ENCODE measurements around the gene SWAP70. TPM values are rescaled to one million over a fixed set of nuclear protein-coding genes. Genes with fewer than 3 reads are reported as not detected.

Gene SWAP70
- total and polyA plus RNA-seq, 9 of the 15 experiments (the other 6 are each of a cell fraction or from before 2014, with no cell fraction given) = 1.7 to 4.9 (median 3.9) TPM

- peak in 1 of 2 experiments; percentile 39 for TF ChIP-seq E2F6 (IDR thresholded peaks at IDR 0.05; ENCODE audit: borderline replicate concordance in 1 of 2, extremely low read depth in 1 of 2, insufficient read depth in 1 of 2, insufficient read length in 1 of 2, low read depth in 1 of 2, low read length in 1 of 2, poor library complexity in 1 of 2, severe bottlenecking in 1 of 2)
- peak; percentile 38 for TF ChIP-seq FOS (IDR thresholded peaks at IDR 0.05; ENCODE audit: extremely low read depth, insufficient read length)
- TF ChIP-seq TOE1 (IDR thresholded peaks at IDR 0.05; ENCODE audit: borderline replicate concordance) = 0 out of 2 replicates have a peak, but pooled peaks have one; percentile 43
- TF ChIP-seq TOE1 (CRISPR knock-in tag; IDR thresholded peaks at IDR 0.05; ENCODE audit: borderline replicate concordance, low read depth) = no peak
- TF ChIP-seq KDM1A (IDR thresholded peaks at IDR 0.05) = peak in 1 of 2 experiments; percentile 54; a peak in 1 of 4 replicates
These were observed 95.8 kb downstream of the SWAP70 start (continued) for GRCh38 chr11:9759519-9760192.

GRCh38 chr11:9760193-9760575 is 96.3 kb downstream of the SWAP70 start:
- Histone ChIP-seq H3K79me2 (ENCODE audit: control insufficient read depth, insufficient read depth, low read length) (no peaks in the 10 kb centered on the region), H3K36me3 (ENCODE audit: control insufficient read depth, insufficient read depth, low read length) (no peaks in the 10 kb centered on the region), H3K4me2 (ENCODE audit: insufficient read depth, low read length) (no peak overlapping the region), H4K20me1 (replicated peaks; ENCODE audit: control insufficient read depth, insufficient read depth, low read length) (no peaks in the 10 kb centered on the region; the same call in 1 of the 2 replicates), H3K9ac (ENCODE audit: insufficient read depth in 1 of 2, low read depth in 2 of 2, low read length in 2 of 2) (no peak overlapping the region), H3K4me3 (no peak overlapping the region), H3K27me3 (ENCODE audit: control insufficient read depth in 2 of 2, insufficient read depth in 2 of 2, low read length in 2 of 2) (no peaks in the 10 kb centered on the region), H3K4me1 (replicated peaks in 1 of 2; ENCODE audit: control insufficient read depth in 2 of 2, insufficient read depth in 2 of 2, low read length in 2 of 2) (peaks cover 22 to 23% of the 10 kb centered on the region in 2 experiments), H3K9me1 (ENCODE audit: control insufficient read depth, insufficient read depth, low read length) (peaks cover 7% of the 10 kb centered on the region), H2AFZ (ENCODE audit: low read depth, low read length) (no peak overlapping the region), H3K27ac (ENCODE audit: extremely low read depth, low read depth, low read length) (no peak overlapping the region), H3K9me3 (replicated peaks; ENCODE audit: control insufficient read depth, insufficient read depth, low read depth, low read length) (no peaks in the 10 kb centered on the region)
- ATAC-seq (no peak), FAIRE-seq (no peak), DNase-seq (ENCODE audit: extremely low read depth in 1 of 4, low spot score in 3 of 4) (no peak)
- in situ Hi-C loops (cut with MboI) = loop anchor here (5.0 to 10.0 kb wide), 2 partner anchors 207 to 555 kb away; no protein-coding TSS in a partner anchor
- BruUV-seq (replicated peaks) = no TSS peak
- ChIA-PET POLR2A (interaction anchor here (1.1 kb wide), 1 partner anchor 550 kb away, joined by 3 read pairs; no protein-coding TSS in a partner anchor), CTCF (ENCODE audit: low intra/inter-chr PET ratio) (interaction anchor here (2.8 kb wide), 1 partner anchor 563 kb away, joined by 25 read pairs; no protein-coding TSS in a partner anchor)
- intact Hi-C loops (cut with micrococcal nuclease) = no loop called here
- 85% methylated on average over 3 of the region's 3 CpGs for WGBS (ENCODE audit: insufficient coverage, low coverage, missing lambda C conversion rate)
- no peak for TF ChIP-seq HSF4 (CRISPR knock-in tag; IDR thresholded peaks at IDR 0.05; ENCODE audit: borderline replicate concordance)
- TF ChIP-seq KAT7 (CRISPR knock-in tag; IDR thresholded peaks at IDR 0.05; ENCODE audit: borderline replicate concordance) = no peak
- no peak for TF ChIP-seq SMC3 (conservative IDR thresholded peaks at IDR 0.05; ENCODE audit: insufficient read depth, low read depth, low read length)
- no peak for TF ChIP-seq LEF1 (IDR thresholded peaks at IDR 0.05)
- TF ChIP-seq SMAD3 (CRISPR knock-in tag; conservative IDR thresholded peaks at IDR 0.05) = no peak
- no peak for TF ChIP-seq NR3C1 (CRISPR knock-in tag; IDR thresholded peaks at IDR 0.05)
- TF ChIP-seq ZFP1 (CRISPR knock-in tag; IDR thresholded peaks at IDR 0.05) = no peak
- TF ChIP-seq RAD21 (CRISPR knock-in tag; conservative IDR thresholded peaks at IDR 0.05 in 1 of 2, IDR thresholded peaks at IDR 0.05 in 1 of 2) = no peak
- TF ChIP-seq THAP12 (CRISPR knock-in tag; IDR thresholded peaks at IDR 0.05) = no peak
- TF ChIP-seq MAFG (tag; conservative IDR thresholded peaks at IDR 0.05) = no peak
- no peak for TF ChIP-seq MLX (CRISPR knock-in tag; conservative IDR thresholded peaks at IDR 0.05)

Data from K562 (cell line).